Neuronal stem cell (in vitro differentiated cells): ENCODE measurements around the gene GMDS.
A peak's percentile ranks its signal among the peaks of the same experiment; 100 is the strongest.

ENCODE experiments used
- DNase-seq: peaks from one replicate; pipeline ENCODE4 v3.0.0-alpha.2; 2013; ENCODE audit warnings: low spot score
- H2AFZ ChIP-seq: one replicate; pipeline ENCODE4 v1.6.1; 2013; ENCODE audit warnings: mild to moderate bottlenecking, low read length, inconsistent platforms
- H2AK5ac ChIP-seq: 2 replicates; pipeline ENCODE4 v1.6.1; 2013; ENCODE audit warnings: low read depth, mild to moderate bottlenecking, inconsistent platforms, low read length, moderate library complexity, mixed read lengths
- H2BK120ac ChIP-seq: 2 replicates; pipeline ENCODE4 v1.6.1; 2013; ENCODE audit warnings: low read depth, mild to moderate bottlenecking, inconsistent platforms, low read length, moderate library complexity, mixed read lengths
- H2BK12ac ChIP-seq: one replicate; pipeline ENCODE4 v1.6.1; 2013; ENCODE audit warnings: low read length, inconsistent platforms
- H2BK15ac ChIP-seq: 2 replicates; pipeline ENCODE4 v1.6.1; 2013; ENCODE audit warnings: mild to moderate bottlenecking, low read length, inconsistent platforms, mixed read lengths
- H2BK5ac ChIP-seq: one replicate; pipeline ENCODE4 v1.6.1; 2013; ENCODE audit warnings: inconsistent platforms, mild to moderate bottlenecking, low read length, moderate library complexity
- H3K14ac ChIP-seq: one replicate; pipeline ENCODE4 v1.6.1; 2013; ENCODE audit warnings: low read length, inconsistent platforms
- H3K18ac ChIP-seq: 2 replicates; pipeline ENCODE4 v1.6.1; 2013; ENCODE audit warnings: low read length, inconsistent platforms
- H3K23ac ChIP-seq: 2 replicates; pipeline ENCODE4 v1.6.1; 2013; ENCODE audit warnings: low read depth, mild to moderate bottlenecking, mixed read lengths, low read length, inconsistent platforms; ENCODE audit not compliant: poor library complexity
- H3K27ac ChIP-seq: replicated peaks from 3 replicates; pipeline ENCODE4 v1.5.1; 2013; ENCODE audit warnings: low read length, inconsistent platforms
- H3K27me3 ChIP-seq, 3 experiments: 2 replicates each; pipeline ENCODE4 v1.6.1; 2013; ENCODE audit warnings: low read length in 3 of 3, mild to moderate bottlenecking in 2 of 3, inconsistent platforms in 1 of 3, low read depth in 1 of 3, mixed read lengths in 1 of 3, moderate library complexity in 1 of 3; ENCODE audit not compliant: control insufficient read depth in 3 of 3, insufficient read depth in 3 of 3
- H3K36me3 ChIP-seq, 2 donors: replicated peaks in 1 of 2; 2 replicates each; pipeline ENCODE4 v1.6.1; 2013; ENCODE audit warnings: low read length in 2 of 2; ENCODE audit not compliant: control insufficient read depth in 2 of 2, insufficient read depth in 2 of 2
- H3K4ac ChIP-seq: 2 replicates; pipeline ENCODE4 v1.6.1; 2013; ENCODE audit warnings: inconsistent platforms, mild to moderate bottlenecking, low read length, moderate library complexity
- H3K4me1 ChIP-seq, 2 donors: 1 replicate in 1 of 2; 2 replicates in 1 of 2; pipeline ENCODE4 v1.6.1; 2013; ENCODE audit warnings: low read length in 2 of 2, low read depth in 1 of 2; ENCODE audit not compliant: control insufficient read depth in 2 of 2, insufficient read depth in 1 of 2
- H3K4me2 ChIP-seq: one replicate; pipeline ENCODE4 v1.6.1; 2013; ENCODE audit warnings: mild to moderate bottlenecking, low read length, inconsistent platforms; ENCODE audit not compliant: insufficient read depth, poor library complexity, severe bottlenecking
- H3K4me3 ChIP-seq, 2 donors: 2 replicates each; pipeline ENCODE4 v1.5.1; 2013; ENCODE audit warnings: low read length in 2 of 2, mild to moderate bottlenecking in 2 of 2, inconsistent platforms in 1 of 2, moderate library complexity in 1 of 2
- H3K79me1 ChIP-seq: one replicate; pipeline ENCODE4 v1.6.1; 2013; ENCODE audit warnings: low read depth, mild to moderate bottlenecking, inconsistent platforms, low read length, moderate library complexity
- H3K9ac ChIP-seq: one replicate; pipeline ENCODE4 v1.6.1; 2013; ENCODE audit warnings: mild to moderate bottlenecking, low read depth, low read length, inconsistent platforms; ENCODE audit not compliant: poor library complexity
- H3K9me3 ChIP-seq, 2 donors: replicated peaks in 1 of 2; 2 replicates each; pipeline versions ENCODE3 to v1.6.1; 2013; ENCODE audit warnings: low read length in 2 of 2, mild to moderate bottlenecking in 2 of 2, inconsistent platforms in 1 of 2, low read depth in 1 of 2, mixed read lengths in 1 of 2, moderate library complexity in 1 of 2; ENCODE audit not compliant: control insufficient read depth in 2 of 2, insufficient read depth in 1 of 2
- H4K8ac ChIP-seq: one replicate; pipeline ENCODE4 v1.6.1; 2013; ENCODE audit warnings: low read depth, mild to moderate bottlenecking, inconsistent platforms, low read length, moderate library complexity
- H4K91ac ChIP-seq: one replicate; pipeline ENCODE4 v1.6.1; 2013; ENCODE audit warnings: low read length, low read depth, mild to moderate bottlenecking, inconsistent platforms; ENCODE audit not compliant: poor library complexity
- WGBS, 2 donors: extraction: QIAGEN DNeasy Blood & Tissue Kit; methylation state at CpG; one replicate each; pipeline ENCODE4 v1.1.7; 2013; ENCODE audit warnings: missing lambda C conversion rate in 2 of 2, mixed read lengths in 1 of 2; ENCODE audit not compliant: insufficient read length in 2 of 2, insufficient replicate concordance in 1 of 2; ENCODE audit errors: extremely low coverage in 2 of 2; 5-methylcytosine and 5-hydroxymethylcytosine counted together

The GMDS gene

GRCh38 chr6:1933292-1933691 lies 312.1 kb downstream of the GMDS start:
- Histone ChIP-seq H4K91ac (no peak overlapping the region), H2BK15ac (no peak overlapping the region), H3K27me3 (no peaks in the 10 kb centered on the region), H3K14ac (no peak overlapping the region), H2AK5ac (no peak overlapping the region), H2BK120ac (no peak overlapping the region), H3K9ac (no peak overlapping the region), H3K4ac (no peak overlapping the region), H3K23ac (no peak overlapping the region), H4K8ac (no peak overlapping the region), H3K79me1 (no peaks in the 10 kb centered on the region), H2BK12ac (no peak overlapping the region), H3K18ac (no peak overlapping the region), H3K4me2 (no peak overlapping the region), H3K36me3 (no peaks in the 10 kb centered on the region), H2AFZ (no peak overlapping the region), H3K4me1 (no peaks in the 10 kb centered on the region), H3K9me3 (peaks cover 3 to 4% of the 10 kb centered on the region in 2 donors), H2BK5ac (no peak overlapping the region), H3K27ac (no peak overlapping the region), H3K4me3 (no peak overlapping the region)
- DNase-seq = no peak
- no CpG with 5 or more reads among the region's 4 CpGs for WGBS, 2 donors

GRCh38 chr6:1931817-1932216 lies 313.6 kb downstream of the GMDS start:
- no peak overlapping the region for H2AK5ac ChIP-seq
- H3K79me1 ChIP-seq = no peaks in the 10 kb centered on the region
- H4K8ac ChIP-seq = no peak overlapping the region
- no peak overlapping the region for H2BK5ac ChIP-seq
- no peak for DNase-seq
- no peak overlapping the region for H3K18ac ChIP-seq
- H3K4me2 ChIP-seq = no peak overlapping the region
- H4K91ac ChIP-seq = no peak overlapping the region
- H2BK120ac ChIP-seq = no peak overlapping the region
- WGBS, 2 donors = no CpG with 5 or more reads among the region's 5 CpGs
- no peak overlapping the region for H3K14ac ChIP-seq
- H3K4ac ChIP-seq = no peak overlapping the region
- peak overlapping the region; percentile 78 for H3K9ac ChIP-seq
- H3K36me3 ChIP-seq = no peaks in the 10 kb centered on the region
- H3K27me3 ChIP-seq = no peaks in the 10 kb centered on the region
- H3K4me1 ChIP-seq = no peaks in the 10 kb centered on the region
- peaks cover 0 to 1% of the 10 kb centered on the region in 2 donors for H3K9me3 ChIP-seq
- no peak overlapping the region for H2BK15ac ChIP-seq
- H2BK12ac ChIP-seq = no peak overlapping the region
- no peak overlapping the region for H3K27ac ChIP-seq
- no peak overlapping the region for H3K4me3 ChIP-seq
- no peak overlapping the region for H3K23ac ChIP-seq
- no peak overlapping the region for H2AFZ ChIP-seq

- no peak overlapping the region for H3K4me3 ChIP-seq
- no peaks in the 10 kb centered on the region for H3K79me1 ChIP-seq
- H2BK12ac ChIP-seq = no peak overlapping the region
- no peaks in the 10 kb centered on the region for H3K27me3 ChIP-seq
- H2AK5ac ChIP-seq = no peak overlapping the region
- H2AFZ ChIP-seq = no peak overlapping the region
- no peak overlapping the region for H4K91ac ChIP-seq
- H3K4ac ChIP-seq = no peak overlapping the region
- no peak overlapping the region for H3K9ac ChIP-seq
- no peak overlapping the region for H2BK15ac ChIP-seq
- no peak for DNase-seq
- H2BK120ac ChIP-seq = no peak overlapping the region
- no peaks in the 10 kb centered on the region for H3K4me1 ChIP-seq
- WGBS, 2 donors = no CpG with 5 or more reads among the region's 2 CpGs
- H3K27ac ChIP-seq = no peak overlapping the region
- no peaks in the 10 kb centered on the region for H3K36me3 ChIP-seq
- no peak overlapping the region for H3K14ac ChIP-seq
- no peak overlapping the region for H3K23ac ChIP-seq
- no peak overlapping the region for H3K18ac ChIP-seq
- H3K9me3 ChIP-seq = peaks cover 0 to 1% of the 10 kb centered on the region in 2 donors
- no peak overlapping the region for H2BK5ac ChIP-seq
- no peak overlapping the region for H4K8ac ChIP-seq
- no peak overlapping the region for H3K4me2 ChIP-seq
These were observed 315.0 kb downstream of the GMDS start for GRCh38 chr6:1930356-1930755.

GRCh38 chr6:1929931-1930330 lies 315.5 kb downstream of the GMDS start:
- H2BK12ac ChIP-seq = no peak overlapping the region
- H3K4ac ChIP-seq = no peak overlapping the region
- no peaks in the 10 kb centered on the region for H3K4me1 ChIP-seq
- H3K4me3 ChIP-seq = no peak overlapping the region
- H3K4me2 ChIP-seq = no peak overlapping the region
- H2BK5ac ChIP-seq = no peak overlapping the region
- H3K9ac ChIP-seq = no peak overlapping the region
- H3K27ac ChIP-seq = no peak overlapping the region
- H3K27me3 ChIP-seq = no peaks in the 10 kb centered on the region
- no peak overlapping the region for H4K91ac ChIP-seq
- no CpG with 5 or more reads among the region's 9 CpGs for WGBS, 2 donors
- H2BK15ac ChIP-seq = no peak overlapping the region
- H2AK5ac ChIP-seq = no peak overlapping the region
- peaks cover 0 to 1% of the 10 kb centered on the region in 2 donors for H3K9me3 ChIP-seq
- H2AFZ ChIP-seq = no peak overlapping the region
- H3K18ac ChIP-seq = no peak overlapping the region
- H3K36me3 ChIP-seq = no peaks in the 10 kb centered on the region
- no peaks in the 10 kb centered on the region for H3K79me1 ChIP-seq
- H3K23ac ChIP-seq = no peak overlapping the region
- DNase-seq = no peak
- no peak overlapping the region for H4K8ac ChIP-seq
- H3K14ac ChIP-seq = no peak overlapping the region
- no peak overlapping the region for H2BK120ac ChIP-seq
